GM23338 (cell line): Measurements from ENCODE around the gene GCLM. TPM values are rescaled to one million over a fixed set of nuclear protein-coding genes. Genes with fewer than 3 reads are reported as not detected.

Experiments used
- ATAC-seq: fragments of 200-7000 bp; cut with Tn5 transposase; 3 replicates; pipeline ENCODE4 v1.9.1; 2020
- DNase-seq: peaks from one replicate; pipeline ENCODE4 v3.0.0-alpha.2; 2015; ENCODE audit warnings: low spot score
- H2AFZ ChIP-seq: fragments of 200-600 bp; sonication (generic); 2 replicates; pipeline ENCODE4 v1.8.0; 2016; ENCODE audit warnings: antibody characterized with exemption, mild to moderate bottlenecking, moderate library complexity
- H3F3A ChIP-seq: fragments of 200-600 bp; sonication (generic); replicated peaks from 2 replicates; pipeline ENCODE4 v1.8.0; 2017; ENCODE audit warnings: antibody characterized with exemption, mixed run types, low read depth
- H3K27ac ChIP-seq: fragments of 200-600 bp; sonication (generic); 2 replicates; pipeline ENCODE4 v1.6.1; 2016; ENCODE audit warnings: low read depth
- H3K27me3 ChIP-seq: fragments of 200-600 bp; sonication (generic); 2 replicates; pipeline ENCODE4 v1.8.0; 2016; ENCODE audit warnings: mild to moderate bottlenecking, mixed run types, moderate library complexity; ENCODE audit not compliant: insufficient read depth
- H3K36me3 ChIP-seq: fragments of 200-600 bp; sonication (generic); 2 replicates; pipeline ENCODE4 v1.8.0; 2016; ENCODE audit warnings: mild to moderate bottlenecking; ENCODE audit not compliant: insufficient read depth
- H3K4me1 ChIP-seq: fragments of 200-600 bp; sonication (generic); 2 replicates; pipeline ENCODE4 v1.8.0; 2016; ENCODE audit warnings: mild to moderate bottlenecking, moderate library complexity; ENCODE audit not compliant: insufficient read depth
- H3K4me2 ChIP-seq: fragments of 200-600 bp; sonication (generic); 2 replicates; pipeline ENCODE4 v1.7.1; 2017; ENCODE audit warnings: mixed run types
- H3K4me3 ChIP-seq: fragments of 200-600 bp; sonication (generic); 2 replicates; pipeline ENCODE4 v1.6.1; 2016; ENCODE audit warnings: mixed run types
- H3K79me2 ChIP-seq: fragments of 200-600 bp; sonication (generic); replicated peaks from 2 replicates; pipeline ENCODE4 v1.8.0; 2017; ENCODE audit warnings: mild to moderate bottlenecking; ENCODE audit not compliant: insufficient read depth
- H3K9me2 ChIP-seq: fragments of 200-600 bp; sonication (generic); 2 replicates; pipeline ENCODE4 v1.8.0; 2017; ENCODE audit not compliant: insufficient read depth
- H4K20me1 ChIP-seq: fragments of 200-600 bp; sonication (generic); replicated peaks from 2 replicates; pipeline ENCODE4 v1.8.0; 2017; ENCODE audit warnings: mild to moderate bottlenecking; ENCODE audit not compliant: insufficient read depth
- H3K27ac Mint-ChIP-seq: 2 replicates; pipeline ENCODE4 v1.8.0; 2020; ENCODE audit warnings: inconsistent platforms, mild to moderate bottlenecking, moderate library complexity, mixed read lengths
- H3K27me3 Mint-ChIP-seq: 3 replicates; pipeline ENCODE4 v1.8.0; 2022; ENCODE audit warnings: low read depth, mild to moderate bottlenecking, moderate library complexity, mixed read lengths, inconsistent platforms; ENCODE audit not compliant: insufficient read depth, poor library complexity
- H3K36me3 Mint-ChIP-seq: 3 replicates; pipeline ENCODE4 v1.8.0; 2021; ENCODE audit warnings: low read depth, mild to moderate bottlenecking, inconsistent platforms, moderate library complexity, mixed read lengths
- H3K4me1 Mint-ChIP-seq: 3 replicates; pipeline ENCODE4 v1.8.0; 2020; ENCODE audit warnings: mild to moderate bottlenecking, inconsistent platforms, mixed read lengths
- H3K4me3 Mint-ChIP-seq: 3 replicates; pipeline ENCODE4 v1.8.0; 2021; ENCODE audit warnings: moderate library complexity, mild to moderate bottlenecking, inconsistent platforms, mixed read lengths
- H3K9me3 Mint-ChIP-seq: 3 replicates; pipeline ENCODE4 v1.8.0; 2020; ENCODE audit warnings: moderate library complexity, mild to moderate bottlenecking, inconsistent platforms, mixed read lengths
- CREB1 ChIP-seq: fragments of 250-450 bp; sonication (Bioruptor Pico); IDR thresholded peaks from 2 replicates; pipeline ENCODE4 v1.5.0; 2020; ENCODE audit warnings: low read depth, mild to moderate bottlenecking, moderate library complexity
- CTCF ChIP-seq, 2 experiments: fragments of 200-600 bp in 1 of 2; sonication (generic) in 1 of 2; conservative IDR thresholded peaks; 2 replicates each; pipeline versions ENCODE4 v1.5.1 to v1.6.1; 2016 to 2017; ENCODE audit warnings: antibody characterized with exemption in 2 of 2, low read depth in 2 of 2, mild to moderate bottlenecking in 2 of 2, moderate library complexity in 1 of 2
- ETS1 ChIP-seq: IDR thresholded peaks from 2 replicates; pipeline ENCODE4 v1.6.1; 2016; ENCODE audit warnings: antibody characterized with exemption
- EZH2 ChIP-seq: fragments of 200-600 bp; sonication (generic); IDR thresholded peaks from one replicate; pipeline ENCODE4 v1.8.0; 2017; ENCODE audit warnings: antibody characterized with exemption, mild to moderate bottlenecking, low read depth; ENCODE audit not compliant: unreplicated experiment
- JUNB ChIP-seq: IDR thresholded peaks from one replicate; pipeline ENCODE4 v1.6.1; 2016; ENCODE audit warnings: antibody characterized with exemption; ENCODE audit not compliant: unreplicated experiment
- NANOG ChIP-seq: IDR thresholded peaks from 2 replicates; pipeline ENCODE4 v1.6.1; 2016; ENCODE audit warnings: antibody characterized with exemption, borderline replicate concordance
- REST ChIP-seq: IDR thresholded peaks from one replicate; pipeline ENCODE4 v1.6.1; 2018; ENCODE audit warnings: antibody characterized with exemption; ENCODE audit not compliant: unreplicated experiment
- STAT1 ChIP-seq: IDR thresholded peaks from one replicate; pipeline ENCODE4 v1.6.1; 2016; ENCODE audit warnings: antibody characterized with exemption; ENCODE audit not compliant: unreplicated experiment
- ZNF114 ChIP-seq: fragments of 250-450 bp; sonication (Bioruptor Pico); IDR thresholded peaks from 2 replicates; pipeline ENCODE4 v1.5.0; 2020; ENCODE audit warnings: mild to moderate bottlenecking, moderate library complexity
- ZNF331 ChIP-seq: fragments of 250-450 bp; sonication (Bioruptor Pico); IDR thresholded peaks from 2 replicates; pipeline ENCODE4 v1.5.0; 2020; ENCODE audit warnings: low read depth, mild to moderate bottlenecking, moderate library complexity
- ZNF462 ChIP-seq: fragments of 250-450 bp; sonication (Bioruptor Pico); IDR thresholded peaks from 2 replicates; pipeline ENCODE4 v1.5.0; 2020; ENCODE audit warnings: mild to moderate bottlenecking, moderate library complexity
- polyA plus RNA-seq: library from polyadenylated mRNA; unstranded; fragments of >200 nt; fragmentation: Nextera tagmentation; extraction: Ambion mirVana; gene quantifications from 2 replicates; pipeline ENCODE4 v1.2.1, GENCODE V29; 2016
- total RNA-seq: library from RNA; depleted of rRNA; stranded (reverse); fragments of >200 nt; shearing (Covaris generic); gene quantifications from 2 replicates; pipeline ENCODE4 v1.2.3, GENCODE V29; 2014

Gene GCLM
- total and polyA plus RNA-seq, 2 experiments from 2014 or later, result 10.4 to 12.8 TPM

- Mint-ChIP-seq H3K27me3 (peaks cover 14% of the 10 kb centered on the region), H3K4me3 (no peak overlapping the region), H3K9me3 (peaks cover 39% of the 10 kb centered on the region), H3K36me3 (peaks cover 20% of the 10 kb centered on the region), H3K27ac (no peak overlapping the region), H3K4me1 (peaks cover 3% of the 10 kb centered on the region; the same call in 2 of the 3 replicates)
- H3F3A ChIP-seq, result no peaks in the 10 kb centered on the region
- no peaks in the 10 kb centered on the region; the same call in 1 of the 2 replicates for H3K4me1 ChIP-seq
- ATAC-seq (no peak), DNase-seq (no peak)
- no peak overlapping the region for H3K27ac ChIP-seq
- no peaks in the 10 kb centered on the region for H3K27me3 ChIP-seq
- H3K4me3 ChIP-seq, result no peak overlapping the region
- H2AFZ ChIP-seq, result no peak overlapping the region
- no peaks in the 10 kb centered on the region for H3K36me3 ChIP-seq
- TF ChIP-seq ZNF462 (CRISPR knock-in tag), result no peak
- TF ChIP-seq CREB1 (CRISPR knock-in tag), result no peak
- no peak for TF ChIP-seq CTCF (conservative IDR thresholded peaks at IDR 0.05; ENCODE audit: low read depth in 2 of 2)
- no peak for TF ChIP-seq ZNF331 (CRISPR knock-in tag)
- TF ChIP-seq JUNB, result no peak
- TF ChIP-seq EZH2, result no peak
- TF ChIP-seq ZNF114 (CRISPR knock-in tag), result no peak
- TF ChIP-seq ETS1, result no peak
- no peak for TF ChIP-seq REST
- TF ChIP-seq STAT1, result no peak
- no peak for TF ChIP-seq NANOG
- H4K20me1 ChIP-seq, result no peaks in the 10 kb centered on the region
- H3K79me2 ChIP-seq, result no peaks in the 10 kb centered on the region
- no peak overlapping the region for H3K4me2 ChIP-seq
- H3K9me2 ChIP-seq, result no peaks in the 10 kb centered on the region
These were observed 57.9 kb downstream of the GCLM start for GRCh38 chr1:93851327-93851712.
